A673 (cell line): Measurements from ENCODE around the gene PROK2.

ENCODE experiments used
- EZH2 ChIP-seq: fragments of 200-600 bp; sonication (generic); IDR thresholded peaks from 2 replicates; pipeline ENCODE4 v1.6.1; 2017; ENCODE audit warnings: borderline replicate concordance, low read depth, mild to moderate bottlenecking, mixed read lengths, antibody characterized with exemption, low read length; ENCODE audit not compliant: poor library complexity, severe bottlenecking
- TF ChIP-seq, protein P1 (sequence below): fragments of 300-800, 200-600 bp; sonication (generic); conservative IDR thresholded peaks from 2 replicates; pipeline ENCODE4 v1.5.1; 2017; ENCODE audit warnings: low read depth, mild to moderate bottlenecking, antibody characterized with exemption, low read length, moderate library complexity, mixed read lengths

DNA sequence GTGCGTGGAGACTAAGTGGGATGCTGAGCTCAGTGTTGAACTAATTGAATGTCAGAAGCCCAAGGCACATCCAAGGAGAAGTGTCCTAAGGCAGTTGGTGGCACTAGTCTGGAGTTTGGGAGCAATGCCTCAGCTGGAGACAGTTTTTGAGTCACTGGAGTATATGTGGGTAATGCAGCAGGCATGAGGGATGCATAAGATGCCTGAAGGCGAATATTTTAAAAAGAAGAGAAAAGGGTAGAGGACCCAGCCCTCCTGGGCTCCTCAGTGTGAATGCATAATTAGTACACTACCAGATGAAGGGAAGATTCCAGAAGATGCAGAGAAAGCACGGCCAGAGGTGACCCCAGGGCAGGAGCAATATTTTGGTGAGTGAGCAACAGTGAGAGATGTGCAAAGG is 25.1 kb upstream of the PROK2 start:
- TF ChIP-seq EZH2: no peak
- TF ChIP-seq, protein P1, sequence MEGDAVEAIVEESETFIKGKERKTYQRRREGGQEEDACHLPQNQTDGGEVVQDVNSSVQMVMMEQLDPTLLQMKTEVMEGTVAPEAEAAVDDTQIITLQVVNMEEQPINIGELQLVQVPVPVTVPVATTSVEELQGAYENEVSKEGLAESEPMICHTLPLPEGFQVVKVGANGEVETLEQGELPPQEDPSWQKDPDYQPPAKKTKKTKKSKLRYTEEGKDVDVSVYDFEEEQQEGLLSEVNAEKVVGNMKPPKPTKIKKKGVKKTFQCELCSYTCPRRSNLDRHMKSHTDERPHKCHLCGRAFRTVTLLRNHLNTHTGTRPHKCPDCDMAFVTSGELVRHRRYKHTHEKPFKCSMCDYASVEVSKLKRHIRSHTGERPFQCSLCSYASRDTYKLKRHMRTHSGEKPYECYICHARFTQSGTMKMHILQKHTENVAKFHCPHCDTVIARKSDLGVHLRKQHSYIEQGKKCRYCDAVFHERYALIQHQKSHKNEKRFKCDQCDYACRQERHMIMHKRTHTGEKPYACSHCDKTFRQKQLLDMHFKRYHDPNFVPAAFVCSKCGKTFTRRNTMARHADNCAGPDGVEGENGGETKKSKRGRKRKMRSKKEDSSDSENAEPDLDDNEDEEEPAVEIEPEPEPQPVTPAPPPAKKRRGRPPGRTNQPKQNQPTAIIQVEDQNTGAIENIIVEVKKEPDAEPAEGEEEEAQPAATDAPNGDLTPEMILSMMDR: no peak
